ENCODE results near the gene ARHGEF38. TPM values are rescaled to one million over a fixed set of nuclear protein-coding genes. Genes with fewer than 3 reads are reported as not detected.

The ARHGEF38 gene
- total and polyA plus RNA-seq, 7 experiments from 2014 or later: 0.45 TPM; not detected in 6

- H3K9me3 Mint-ChIP-seq: peaks cover 0 to 1% (median 0%) of the 10 kb centered on the region in 11 donors
- peaks cover 0 to 3% (median 0%) of the 10 kb centered on the region in 5 donors for H3K27me3 Mint-ChIP-seq
- intact Hi-C loops (cut with micrococcal nuclease): no loop called here
- H3K9me3 ChIP-seq (ENCODE audit: control insufficient read depth in 2 of 3, low read length in 3 of 3): no peaks in the 10 kb centered on the region
- H3K27me3 ChIP-seq (ENCODE audit: control insufficient read depth in 2 of 2, insufficient read depth in 2 of 2, low read length in 2 of 2): no peaks in the 10 kb centered on the region
- no peak overlapping the region for H3K4me3 Mint-ChIP-seq
- H3K27ac ChIP-seq (ENCODE audit: low read depth, low read length): no peak overlapping the region
- ChIA-PET POLR2A (interaction anchor here (1.5 kb wide), 2 partner anchors 9 to 237 kb away, joined by 3 to 5 read pairs; partner anchors contain the start of gene PPA2), CTCF (interaction anchor here (0.7 to 1.0 kb wide), 3 partner anchors 9 to 520 kb away, joined by 3 to 4 read pairs (median 3); no protein-coding TSS in a partner anchor)
- peaks cover 7 to 10% of the 10 kb centered on the region in 2 donors for H3K4me1 ChIP-seq (ENCODE audit: control insufficient read depth in 2 of 2, insufficient read depth in 2 of 2, low read length in 2 of 2)
- DNase-seq (no peak), ATAC-seq (no peak)
- peaks cover 14 to 38% (median 27%) of the 10 kb centered on the region in 7 donors for H3K4me1 Mint-ChIP-seq
- H3K4me3 ChIP-seq (ENCODE audit: low read length): no peak overlapping the region
- no peak overlapping the region for H3K27ac Mint-ChIP-seq
- H3K36me3 Mint-ChIP-seq: peaks cover 0 to 5% (median 0%) of the 10 kb centered on the region in 5 donors
- peaks cover 0 to 8% (median 0%) of the 10 kb centered on the region in 3 experiments for H3K36me3 ChIP-seq (ENCODE audit: control insufficient read depth in 2 of 3, insufficient read depth in 3 of 3, low read length in 3 of 3)
These were observed 158.3 kb downstream of the ARHGEF38 start for GRCh38 chr4:105710678-105711077.

DNA sequence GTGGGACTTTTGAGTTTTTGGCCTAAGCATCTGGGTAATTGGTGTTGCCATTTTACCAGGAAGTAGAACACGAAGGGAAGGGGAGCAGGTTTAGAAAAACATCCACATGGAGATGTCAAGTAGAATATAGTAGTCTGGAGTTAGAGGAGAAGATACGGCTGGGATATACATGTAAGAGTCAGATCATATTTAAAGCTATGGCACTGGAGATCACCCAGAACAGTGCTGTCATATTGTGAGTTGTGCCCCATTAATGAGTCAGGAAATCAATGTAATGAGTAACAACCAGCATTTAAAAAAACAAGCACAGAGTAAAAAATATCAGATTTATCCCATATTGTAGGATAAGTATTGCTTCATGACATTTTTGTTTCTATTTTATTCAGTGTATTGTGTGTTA is 160.3 kb downstream of the ARHGEF38 start:
- Histone ChIP-seq H3K36me3 (ENCODE audit: control insufficient read depth in 2 of 3, insufficient read depth in 3 of 3, low read length in 3 of 3) (peaks cover 0 to 8% (median 0%) of the 10 kb centered on the region in 3 experiments), H3K4me1 (ENCODE audit: control insufficient read depth in 2 of 2, insufficient read depth in 2 of 2, low read length in 2 of 2) (peaks cover under 1 to 1% of the 10 kb centered on the region in 2 donors), H3K27me3 (ENCODE audit: control insufficient read depth in 2 of 2, insufficient read depth in 2 of 2, low read length in 2 of 2) (no peaks in the 10 kb centered on the region), H3K9me3 (ENCODE audit: control insufficient read depth in 2 of 3, low read length in 3 of 3) (no peaks in the 10 kb centered on the region), H3K27ac (ENCODE audit: low read depth, low read length) (no peak overlapping the region), H3K4me3 (ENCODE audit: low read length) (no peak overlapping the region)
- Mint-ChIP-seq H3K9me3 (peaks cover 0 to 1% (median 0%) of the 10 kb centered on the region in 11 donors), H3K27me3 (peaks cover 0 to 3% (median 0%) of the 10 kb centered on the region in 5 donors), H3K27ac (no peak overlapping the region), H3K4me3 (no peak overlapping the region), H3K4me1 (peaks cover 8 to 26% (median 17%) of the 10 kb centered on the region in 7 donors), H3K36me3 (no peaks in the 10 kb centered on the region)
- ChIA-PET POLR2A (no interaction called here), CTCF (no interaction called here)
- intact Hi-C loops (cut with micrococcal nuclease): no loop called here
- DNase-seq (no peak), ATAC-seq (no peak)

DNA sequence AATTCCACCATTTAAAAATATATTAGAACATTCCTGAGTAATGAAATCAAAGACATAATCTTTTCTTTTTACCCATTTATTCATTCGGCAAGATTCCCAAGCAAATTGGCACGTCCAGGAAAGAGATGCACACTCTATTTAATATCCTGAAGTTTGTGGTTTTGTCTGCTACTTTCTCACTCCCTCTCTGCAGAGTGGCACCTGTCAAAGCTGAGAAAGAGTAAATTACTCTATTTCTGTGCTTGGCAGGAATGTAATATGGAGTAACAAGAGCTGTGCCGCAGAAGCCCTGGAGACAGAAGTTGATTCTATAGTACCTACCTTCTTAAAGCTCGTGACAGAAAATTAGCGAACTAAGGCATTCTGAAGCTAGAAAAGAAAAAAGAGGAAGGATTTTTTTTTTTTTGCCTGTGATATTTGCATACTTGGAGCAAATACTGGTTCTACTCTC is 161.7 kb downstream of the ARHGEF38 start:
- H3K4me1 Mint-ChIP-seq: peaks cover 5 to 21% (median 13%) of the 10 kb centered on the region in 7 donors
- no peaks in the 10 kb centered on the region for H3K9me3 ChIP-seq (ENCODE audit: control insufficient read depth in 2 of 3, low read length in 3 of 3)
- no peak for ATAC-seq
- H3K36me3 ChIP-seq (ENCODE audit: control insufficient read depth in 2 of 3, insufficient read depth in 3 of 3, low read length in 3 of 3): no peaks in the 10 kb centered on the region
- no peaks in the 10 kb centered on the region for H3K27me3 ChIP-seq (ENCODE audit: control insufficient read depth in 2 of 2, insufficient read depth in 2 of 2, low read length in 2 of 2)
- no peaks in the 10 kb centered on the region for H3K4me1 ChIP-seq (ENCODE audit: control insufficient read depth in 2 of 2, insufficient read depth in 2 of 2, low read length in 2 of 2)
- H3K27ac ChIP-seq (ENCODE audit: low read depth, low read length): no peak overlapping the region
- ChIA-PET POLR2A (interaction anchor here (0.6 kb wide), 1 partner anchor 830 kb away, joined by 3 read pairs; no protein-coding TSS in a partner anchor), CTCF (interaction anchor here (0.6 to 0.7 kb wide), 2 partner anchors 54 to 1980 kb away, joined by 3 to 4 read pairs; no protein-coding TSS in a partner anchor)
- H3K9me3 Mint-ChIP-seq: no peaks in the 10 kb centered on the region
- peaks cover 0 to 3% (median 0%) of the 10 kb centered on the region in 5 donors for H3K27me3 Mint-ChIP-seq
- no peak overlapping the region for H3K4me3 ChIP-seq (ENCODE audit: low read length)
- peak overlapping the region in 1 of 9 donors; percentile 29 for H3K27ac Mint-ChIP-seq
- intact Hi-C loops (cut with micrococcal nuclease): no loop called here
- no peak overlapping the region for H3K4me3 Mint-ChIP-seq
- no peak for DNase-seq
- peaks cover 0 to 4% (median 0%) of the 10 kb centered on the region in 5 donors for H3K36me3 Mint-ChIP-seq

DNA sequence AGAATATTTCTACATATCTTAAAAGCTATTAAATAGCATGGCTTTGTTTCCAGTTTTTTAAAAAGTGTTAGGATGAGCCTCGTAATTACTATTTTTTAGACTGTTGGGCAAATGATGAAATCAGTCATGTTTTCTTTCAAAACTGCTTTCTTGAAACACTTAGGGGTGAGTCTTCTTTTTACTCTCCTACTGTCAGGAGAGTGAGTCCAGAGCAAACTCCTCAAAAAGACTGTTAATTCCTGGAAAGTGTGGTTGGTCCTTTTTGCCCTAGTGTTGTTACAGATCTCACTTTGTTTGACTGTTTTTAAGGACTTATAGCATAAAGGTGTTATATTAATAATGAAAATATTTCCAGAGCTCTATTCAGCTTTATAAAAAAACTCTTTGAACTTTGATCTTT is 162.5 kb downstream of the ARHGEF38 start:
- H3K4me3 Mint-ChIP-seq: no peak overlapping the region
- H3K9me3 ChIP-seq (ENCODE audit: control insufficient read depth in 2 of 3, low read length in 3 of 3): no peaks in the 10 kb centered on the region
- no peak for ATAC-seq
- CTCF ChIA-PET: interaction anchor here (0.7 to 1.1 kb wide), 4 partner anchors 13 to 861 kb away, joined by 3 to 5 read pairs (median 3); partner anchors contain the start of gene PPA2
- H3K36me3 ChIP-seq (ENCODE audit: control insufficient read depth in 2 of 3, insufficient read depth in 3 of 3, low read length in 3 of 3): no peaks in the 10 kb centered on the region
- H3K27me3 ChIP-seq (ENCODE audit: control insufficient read depth in 2 of 2, insufficient read depth in 2 of 2, low read length in 2 of 2): no peaks in the 10 kb centered on the region
- no peak overlapping the region for H3K27ac ChIP-seq (ENCODE audit: low read depth, low read length)
- peaks cover 0 to 3% (median 0%) of the 10 kb centered on the region in 5 donors for H3K27me3 Mint-ChIP-seq
- intact Hi-C loops (cut with micrococcal nuclease): loop anchor here (1.0 kb wide), 2 partner anchors 194 to 574 kb away; no protein-coding TSS in a partner anchor
- no peak overlapping the region for H3K27ac Mint-ChIP-seq
- POLR2A ChIA-PET: no interaction called here
- no peak for DNase-seq
- no peaks in the 10 kb centered on the region for H3K9me3 Mint-ChIP-seq
- H3K36me3 Mint-ChIP-seq: peaks cover 0 to 9% (median 0%) of the 10 kb centered on the region in 5 donors
- no peak overlapping the region for H3K4me3 ChIP-seq (ENCODE audit: low read length)
- peaks cover under 1 to 13% (median 5%) of the 10 kb centered on the region in 7 donors for H3K4me1 Mint-ChIP-seq
- H3K4me1 ChIP-seq (ENCODE audit: control insufficient read depth in 2 of 2, insufficient read depth in 2 of 2, low read length in 2 of 2): no peaks in the 10 kb centered on the region

DNA sequence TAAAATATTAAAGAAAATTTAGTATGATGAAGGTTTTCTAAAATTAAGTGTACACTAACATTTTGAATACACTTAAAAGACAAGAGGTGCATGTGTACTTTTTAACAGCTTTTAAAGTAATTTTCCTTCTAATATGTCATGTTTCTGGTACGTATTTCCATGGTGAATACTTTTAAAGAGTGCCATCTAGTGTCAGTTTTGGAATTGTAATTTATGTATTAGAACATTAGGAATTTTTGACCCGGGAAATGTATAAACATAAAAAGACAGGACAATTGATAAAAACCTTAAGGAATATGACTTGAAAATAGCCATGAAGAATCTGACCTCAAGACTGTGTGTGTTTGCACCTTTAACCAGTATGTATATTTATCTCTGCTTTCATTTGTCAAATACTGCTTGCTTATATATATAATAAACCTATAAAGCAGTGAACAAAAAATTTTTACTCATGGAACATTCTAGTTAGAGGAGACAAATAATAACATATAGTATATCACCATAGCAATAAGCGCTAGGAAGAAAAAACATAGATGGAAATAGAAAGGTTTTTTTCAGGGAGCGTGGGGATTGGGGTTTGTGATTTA is 163.4 kb downstream of the ARHGEF38 start:
- intact Hi-C loops (cut with micrococcal nuclease): loop anchor here (1.0 kb wide), 2 partner anchors 194 to 574 kb away; no protein-coding TSS in a partner anchor

DNA sequence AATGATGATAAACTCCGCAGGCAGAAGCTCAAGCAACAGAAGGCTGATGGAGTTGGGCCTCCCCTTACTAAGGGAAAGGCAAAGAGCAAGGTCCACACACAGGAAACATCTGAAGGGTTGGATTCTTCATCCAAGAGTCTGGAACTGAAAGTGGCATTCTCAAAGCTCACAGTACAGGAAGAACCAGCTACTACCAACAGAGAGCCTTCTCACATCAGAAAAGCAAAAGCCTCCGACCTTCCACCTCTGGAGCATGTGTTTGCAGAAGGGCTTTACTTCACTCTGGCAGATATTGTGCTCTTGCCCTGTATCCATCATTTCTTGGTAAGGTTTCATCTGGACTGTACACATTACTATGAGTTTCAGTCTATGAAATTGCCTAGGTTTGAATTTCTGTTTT is 166.8 kb downstream of the ARHGEF38 start:
- CTCF ChIA-PET: interaction anchor here (0.7 kb wide), 1 partner anchor 8 kb away, joined by 4 read pairs; no protein-coding TSS in a partner anchor

More for the DNA sequence above, 163.4 kb downstream of the ARHGEF38 start:
- Mint-ChIP-seq H3K36me3 (peaks cover 0 to 16% (median 0%) of the 10 kb centered on the region in 5 donors), H3K27ac (no peak overlapping the region), H3K27me3 (peaks cover 0 to 3% (median 0%) of the 10 kb centered on the region in 5 donors), H3K4me3 (peak overlapping the region in 1 of 10 donors; percentile 10), H3K4me1 (peaks cover 0 to 12% (median 4%) of the 10 kb centered on the region in 7 donors), H3K9me3 (no peaks in the 10 kb centered on the region)
- POLR2A ChIA-PET: no interaction called here
- Histone ChIP-seq H3K4me3 (ENCODE audit: low read length) (no peak overlapping the region), H3K4me1 (ENCODE audit: control insufficient read depth in 2 of 2, insufficient read depth in 2 of 2, low read length in 2 of 2) (no peaks in the 10 kb centered on the region), H3K27me3 (ENCODE audit: control insufficient read depth in 2 of 2, insufficient read depth in 2 of 2, low read length in 2 of 2) (no peaks in the 10 kb centered on the region), H3K36me3 (ENCODE audit: control insufficient read depth in 2 of 3, insufficient read depth in 3 of 3, low read length in 3 of 3) (no peaks in the 10 kb centered on the region), H3K27ac (ENCODE audit: low read depth, low read length) (no peak overlapping the region), H3K9me3 (ENCODE audit: control insufficient read depth in 2 of 3, low read length in 3 of 3) (no peaks in the 10 kb centered on the region)
- DNase-seq: peak in 5 of 9 donors; percentile 3 to 27 (median 23)
- ATAC-seq: peak; percentile 47
- CTCF ChIA-PET: interaction anchor here (1.0 to 1.1 kb wide), 3 partner anchors 14 to 242 kb away, joined by 3 to 5 read pairs (median 3); partner anchors contain the start of gene PPA2

More for the DNA sequence above, 166.8 kb downstream of the ARHGEF38 start:
- POLR2A ChIA-PET: interaction anchor here (1.3 to 1.4 kb wide), 2 partner anchors 9 to 11 kb away, joined by 3 read pairs; partner anchors contain the start of genes GSTCD and INTS12
- Mint-ChIP-seq H3K27me3 (peaks cover 0 to under 1% (median 0%) of the 10 kb centered on the region in 5 donors), H3K36me3 (peaks cover 0 to 19% (median 0%) of the 10 kb centered on the region in 5 donors), H3K4me1 (peaks cover 0 to 6% (median 4%) of the 10 kb centered on the region in 7 donors), H3K9me3 (no peaks in the 10 kb centered on the region), H3K27ac (no peak overlapping the region), H3K4me3 (no peak overlapping the region)
- H3K27me3 ChIP-seq (ENCODE audit: control insufficient read depth in 2 of 2, insufficient read depth in 2 of 2, low read length in 2 of 2): no peaks in the 10 kb centered on the region
- no peak for DNase-seq
- intact Hi-C loops (cut with micrococcal nuclease): no loop called here
- no peaks in the 10 kb centered on the region for H3K9me3 ChIP-seq (ENCODE audit: control insufficient read depth in 2 of 3, low read length in 3 of 3)
- no peak overlapping the region for H3K27ac ChIP-seq (ENCODE audit: low read depth, low read length)
- H3K4me1 ChIP-seq (ENCODE audit: control insufficient read depth in 2 of 2, insufficient read depth in 2 of 2, low read length in 2 of 2): no peaks in the 10 kb centered on the region
- no peak overlapping the region for H3K4me3 ChIP-seq (ENCODE audit: low read length)
- H3K36me3 ChIP-seq (ENCODE audit: control insufficient read depth in 2 of 3, insufficient read depth in 3 of 3, low read length in 3 of 3): no peaks in the 10 kb centered on the region
- ATAC-seq: no peak

Data from naive thymus-derived CD4-positive, alpha-beta T cell (primary cell).